H9 (cell line): ENCODE data around the gene CACNA1H. TPM values are rescaled to one million over a fixed set of nuclear protein-coding genes. Genes with fewer than 3 reads are reported as not detected.
A peak's percentile ranks its signal among the peaks of the same experiment; 100 is the strongest.

Experiments
- DNase-seq: peaks from one replicate; pipeline ENCODE4 v3.0.0-alpha.2; 2017
- H2AFZ ChIP-seq: one replicate; pipeline ENCODE4 v1.6.1; 2013; ENCODE audit warnings: mild to moderate bottlenecking, low read length, control low read depth, moderate library complexity
- H2AK5ac ChIP-seq: 2 replicates; pipeline ENCODE4 v1.6.1; 2013; ENCODE audit warnings: low read length, control low read depth, mixed read lengths; ENCODE audit not compliant: insufficient read length
- H2BK120ac ChIP-seq: one replicate; pipeline ENCODE4 v1.6.1; 2013; ENCODE audit warnings: low read depth, mild to moderate bottlenecking, low read length, control low read depth, inconsistent platforms; ENCODE audit not compliant: poor library complexity, severe bottlenecking
- H2BK12ac ChIP-seq: 2 replicates; pipeline ENCODE4 v1.6.1; 2013; ENCODE audit warnings: low read length, control low read depth, mixed read lengths, low read depth; ENCODE audit not compliant: insufficient read length
- H2BK15ac ChIP-seq: 2 replicates; pipeline ENCODE4 v1.6.1; 2013; ENCODE audit warnings: low read depth, low read length, control low read depth
- H2BK20ac ChIP-seq: one replicate; pipeline ENCODE4 v1.6.1; 2013; ENCODE audit warnings: low read depth, mild to moderate bottlenecking, low read length, control low read depth, inconsistent platforms; ENCODE audit not compliant: poor library complexity, severe bottlenecking
- H2BK5ac ChIP-seq: 2 replicates; pipeline ENCODE4 v1.6.1; 2013; ENCODE audit warnings: low read length, control low read depth, mixed read lengths; ENCODE audit not compliant: insufficient read length
- H3K14ac ChIP-seq: 2 replicates; pipeline ENCODE4 v1.6.1; 2013; ENCODE audit warnings: low read length, control low read depth; ENCODE audit not compliant: insufficient read depth
- H3K18ac ChIP-seq: 2 replicates; pipeline ENCODE4 v1.6.1; 2013; ENCODE audit warnings: low read depth, mild to moderate bottlenecking, mixed read lengths, low read length, control low read depth; ENCODE audit not compliant: insufficient read length
- H3K23ac ChIP-seq: 2 replicates; pipeline ENCODE4 v1.6.1; 2013; ENCODE audit warnings: low read length, control low read depth, mixed read lengths, low read depth; ENCODE audit not compliant: insufficient read length
- H3K23me2 ChIP-seq: 2 replicates; pipeline ENCODE4 v1.6.1; 2013; ENCODE audit warnings: low read depth, mild to moderate bottlenecking, mixed read lengths, low read length, control low read depth; ENCODE audit not compliant: insufficient read length, poor library complexity, severe bottlenecking
- H3K27ac ChIP-seq: 2 replicates; pipeline ENCODE4 v1.5.1; 2013; ENCODE audit warnings: low read length, control low read depth, mixed read lengths, low read depth; ENCODE audit not compliant: insufficient read length
- H3K27me3 ChIP-seq: 2 replicates; pipeline ENCODE4 v1.6.1; 2013; ENCODE audit warnings: low read length, control low read depth, inconsistent platforms; ENCODE audit not compliant: insufficient read depth
- H3K4ac ChIP-seq: 2 replicates; pipeline ENCODE4 v1.6.1; 2013; ENCODE audit warnings: low read depth, mild to moderate bottlenecking, control low read depth, inconsistent platforms, low read length, moderate library complexity
- H3K4me1 ChIP-seq: 2 replicates; pipeline ENCODE4 v1.6.1; 2013; ENCODE audit warnings: low read length, control low read depth, inconsistent platforms; ENCODE audit not compliant: insufficient read depth
- H3K4me2 ChIP-seq: 2 replicates; pipeline ENCODE4 v1.6.1; 2013; ENCODE audit warnings: low read length, control low read depth, mixed read lengths; ENCODE audit not compliant: insufficient read length, insufficient read depth
- H3K56ac ChIP-seq: 2 replicates; pipeline ENCODE4 v1.6.1; 2013; ENCODE audit warnings: low read depth, mild to moderate bottlenecking, mixed read lengths, low read length, control low read depth; ENCODE audit not compliant: insufficient read length
- H3K79me1 ChIP-seq: 2 replicates; pipeline ENCODE4 v1.6.1; 2013; ENCODE audit warnings: low read depth, mild to moderate bottlenecking, moderate library complexity, low read length, control low read depth, inconsistent platforms; ENCODE audit not compliant: insufficient read depth, poor library complexity, severe bottlenecking
- H3K79me2 ChIP-seq: 2 replicates; pipeline ENCODE4 v1.6.1; 2013; ENCODE audit warnings: low read length, control low read depth, inconsistent platforms; ENCODE audit not compliant: insufficient read depth
- H3K9ac ChIP-seq: 2 replicates; pipeline ENCODE4 v1.6.1; 2013; ENCODE audit warnings: low read length, control low read depth, mixed read lengths; ENCODE audit not compliant: insufficient read length; ENCODE audit errors: extremely low read depth
- H3K9me3 ChIP-seq: one replicate; pipeline ENCODE4 v1.6.1; 2013; ENCODE audit warnings: low read depth, low read length, inconsistent platforms; ENCODE audit not compliant: control insufficient read depth
- H3T11ph ChIP-seq: one replicate; pipeline ENCODE4 v1.6.1; 2013; ENCODE audit warnings: mild to moderate bottlenecking, low read length, control low read depth, inconsistent platforms
- H4K20me1 ChIP-seq: one replicate; pipeline ENCODE4 v1.6.1; 2013; ENCODE audit not compliant: control insufficient read depth, insufficient read length, insufficient read depth
- H4K5ac ChIP-seq: 2 replicates; pipeline ENCODE4 v1.6.1; 2013; ENCODE audit warnings: low read depth, mild to moderate bottlenecking, mixed read lengths, low read length, control low read depth; ENCODE audit not compliant: insufficient read length
- H4K8ac ChIP-seq: replicated peaks from 2 replicates; pipeline ENCODE4 v1.6.1; 2013; ENCODE audit warnings: low read length, control low read depth, mixed read lengths, low read depth; ENCODE audit not compliant: insufficient read length
- H4K91ac ChIP-seq: 2 replicates; pipeline ENCODE4 v1.6.1; 2013; ENCODE audit warnings: low read depth, mild to moderate bottlenecking, moderate library complexity, mixed read lengths, low read length, control low read depth; ENCODE audit not compliant: insufficient read length
- H3K27ac Mint-ChIP-seq, 3 experiments: 2 replicates in 2 of 3; 3 replicates in 1 of 3; pipeline ENCODE4 v1.8.0; 2020 to 2021; ENCODE audit warnings: mixed read lengths in 3 of 3, mild to moderate bottlenecking in 1 of 3, moderate library complexity in 1 of 3
- H3K27me3 Mint-ChIP-seq: 2 replicates; pipeline ENCODE4 v1.8.0; 2021; ENCODE audit warnings: low read depth, mild to moderate bottlenecking, moderate library complexity, mixed read lengths
- H3K36me3 Mint-ChIP-seq, 3 experiments: 2 replicates in 2 of 3; 3 replicates in 1 of 3; pipeline ENCODE4 v1.8.0; 2020 to 2021; ENCODE audit warnings: low read depth in 3 of 3, mixed read lengths in 3 of 3; ENCODE audit not compliant: insufficient read depth in 1 of 3
- H3K4me1 Mint-ChIP-seq, 2 experiments: 2 replicates each; pipeline ENCODE4 v1.8.0; 2020; ENCODE audit warnings: mixed read lengths in 2 of 2
- H3K4me3 Mint-ChIP-seq, 2 experiments: 2 replicates in 1 of 2; 3 replicates in 1 of 2; pipeline ENCODE4 v1.8.0; 2020 to 2021; ENCODE audit warnings: mild to moderate bottlenecking in 2 of 2, mixed read lengths in 2 of 2, moderate library complexity in 1 of 2
- H3K9me3 Mint-ChIP-seq, 2 experiments: 2 replicates in 1 of 2; 3 replicates in 1 of 2; pipeline ENCODE4 v1.8.0; 2020; ENCODE audit warnings: mild to moderate bottlenecking in 2 of 2, mixed read lengths in 2 of 2, moderate library complexity in 1 of 2
- CTCF ChIP-seq: fragments of 200-600 bp; sonication (generic); conservative IDR thresholded peaks from 3 replicates; pipeline ENCODE4 v1.8.0; 2021; ENCODE audit warnings: antibody characterized with exemption, mild to moderate bottlenecking
- WGBS: extraction: QIAGEN DNeasy Blood & Tissue Kit; methylation state at CpG from one replicate; pipeline ENCODE4 v1.1.7; 2013; ENCODE audit warnings: missing lambda C conversion rate, low lambda C conversion rate, mixed read lengths; ENCODE audit not compliant: insufficient read length; ENCODE audit errors: extremely low coverage; 5-methylcytosine and 5-hydroxymethylcytosine counted together
- total RNA-seq: library from RNA; stranded (reverse); gene quantifications from 2 replicates; pipeline ENCODE4 v1.2.1, GENCODE V29; 2021

CACNA1H gene
- total RNA-seq, 1 experiment from 2014 or later = 43.3 TPM

GRCh38 chr16:1258906-1259759 is 106.2 kb downstream of the CACNA1H start:
- H3K4me1 ChIP-seq = no peaks in the 10 kb centered on the region
- WGBS = no CpG with 5 or more reads among the region's 42 CpGs

More at GRCh38 chr16:1258906-1259759, 106.2 kb downstream of the CACNA1H start:
- Mint-ChIP-seq H3K4me1 (peaks cover 0 to 11% of the 10 kb centered on the region in 2 experiments; a peak in 3 of 4 replicates), H3K27ac (no peak overlapping the region), H3K27me3 (peaks cover 32% of the 10 kb centered on the region), H3K4me3 (peak overlapping the region in 1 of 2 experiments; percentile 67; a peak in 2 of 5 replicates), H3K36me3 (no peaks in the 10 kb centered on the region), H3K9me3 (peaks cover 0 to under 1% of the 10 kb centered on the region in 2 experiments; a peak in 2 of 5 replicates)
- H4K91ac ChIP-seq = no peak overlapping the region
- H3T11ph ChIP-seq = no peak overlapping the region
- no peaks in the 10 kb centered on the region for H3K79me2 ChIP-seq
- H4K20me1 ChIP-seq = no peaks in the 10 kb centered on the region
- no peak overlapping the region for H3K56ac ChIP-seq
- peak overlapping the region; percentile 63; the same call in 1 of the 2 replicates for H3K14ac ChIP-seq
- no peak overlapping the region for H3K27ac ChIP-seq
- H3K23ac ChIP-seq = no peak overlapping the region
- H3K9me3 ChIP-seq = no peaks in the 10 kb centered on the region
- H3K18ac ChIP-seq = no peak overlapping the region
- H2AFZ ChIP-seq = no peak overlapping the region
- no peak overlapping the region for H2BK15ac ChIP-seq
- no peak overlapping the region for H4K5ac ChIP-seq
- no peak overlapping the region for H3K9ac ChIP-seq
- no peak overlapping the region for H4K8ac ChIP-seq
- no peaks in the 10 kb centered on the region for H3K23me2 ChIP-seq
- H3K4me2 ChIP-seq = no peak overlapping the region
- no peak for DNase-seq
- no peak overlapping the region for H2BK20ac ChIP-seq
- no peaks in the 10 kb centered on the region for H3K79me1 ChIP-seq
- H3K27me3 ChIP-seq = no peaks in the 10 kb centered on the region
- no peak overlapping the region for H2BK120ac ChIP-seq
- no peak overlapping the region for H2BK5ac ChIP-seq
- TF ChIP-seq CTCF = no peak
- no peak overlapping the region for H2AK5ac ChIP-seq
- H2BK12ac ChIP-seq = no peak overlapping the region
- no peak overlapping the region for H3K4ac ChIP-seq
